ENCODE results near the gene C17orf58. TPM values are rescaled to one million over a fixed set of nuclear protein-coding genes. Genes with fewer than 3 reads are reported as not detected.

Gene C17orf58
- total and polyA plus RNA-seq, 2 of the 8 experiments (the other 6 are each of a cell fraction or from before 2014, with no cell fraction given): 22.6 to 24.1 TPM

GRCh38 chr17:67974185-67974584 lies 22.1 kb downstream of the C17orf58 start:
- H2BK5ac ChIP-seq (ENCODE audit: low read depth, low read length): peak overlapping the region; percentile 88
- H2BK12ac ChIP-seq (ENCODE audit: low read depth, low read length): peak overlapping the region; percentile 11; the same call in 1 of the 2 replicates
- H3K36me3 ChIP-seq (ENCODE audit: control insufficient read depth in 2 of 4, insufficient read depth in 4 of 4, low read length in 3 of 4): peaks cover 0 to 20% (median under 1%) of the 10 kb centered on the region in 4 experiments; a peak in 2 of 8 replicates
- no peak overlapping the region for H2AK5ac ChIP-seq (ENCODE audit: low read depth, low read length)
- H3K79me1 ChIP-seq (ENCODE audit: low read depth, low read length): no peaks in the 10 kb centered on the region
- H2BK20ac ChIP-seq (ENCODE audit: low read length): no peak overlapping the region
- 5% methylated on average over 9 of the region's 9 CpGs; no CpG with 5 or more reads in 1 of the 2 experiments for WGBS, 2 experiments (ENCODE audit: extremely low coverage in 1 of 2, insufficient coverage in 1 of 2, insufficient read length in 1 of 2, insufficient replicate concordance in 2 of 2, low coverage in 1 of 2, low lambda C conversion rate in 2 of 2, missing lambda C conversion rate in 1 of 2)
- peak overlapping the region; percentile 70 to 87 (median 78) for H3K4me3 ChIP-seq (ENCODE audit: extremely low read depth in 1 of 4, insufficient read depth in 2 of 4, low read depth in 3 of 4, low read length in 4 of 4)
- peaks cover 3 to 10% of the 10 kb centered on the region in 2 experiments; a peak in 3 of 4 replicates for H3K79me2 ChIP-seq (ENCODE audit: control insufficient read depth in 1 of 2, insufficient read depth in 2 of 2, low read length in 2 of 2)
- no peak overlapping the region for H2BK15ac ChIP-seq (ENCODE audit: low read length)
- CTCF ChIA-PET (ENCODE audit: partially characterized antibody): interaction anchor here (1.0 to 1.5 kb wide), 2 partner anchors 11 to 18 kb away, joined by 4 to 12 read pairs; no protein-coding TSS in a partner anchor
- no peak for FAIRE-seq
- no peak overlapping the region for H3K23ac ChIP-seq (ENCODE audit: insufficient read length)
- no peaks in the 10 kb centered on the region for H4K20me1 ChIP-seq (replicated peaks in 1 of 2; ENCODE audit: control insufficient read depth in 1 of 2, insufficient read depth in 2 of 2, low read length in 2 of 2)
- no peak overlapping the region for H2AFZ ChIP-seq (ENCODE audit: low read length)
- H3K9ac ChIP-seq (replicated peaks in 1 of 4; ENCODE audit: extremely low read depth in 1 of 4, low read depth in 3 of 4, low read length in 3 of 4): peak overlapping the region in 3 of 4 experiments; percentile 78 to 87 (median 80); a peak in 6 of 7 replicates
- peak overlapping the region; percentile 63 for H4K91ac ChIP-seq (replicated peaks; ENCODE audit: insufficient read length, low read length)
- H4K5ac ChIP-seq (ENCODE audit: insufficient read length, low read depth, low read length): peak overlapping the region; percentile 79
- peaks cover 0 to 7% (median 2%) of the 10 kb centered on the region in 4 experiments; a peak in 4 of 7 replicates for H3K4me1 ChIP-seq (replicated peaks in 1 of 4; ENCODE audit: control insufficient read depth in 3 of 4, insufficient read depth in 4 of 4, low read length in 3 of 4)
- peak overlapping the region; percentile 34 for H3K4ac ChIP-seq (replicated peaks; ENCODE audit: insufficient read length, low read depth, low read length)
- no peak for DNase-seq (ENCODE audit: low read depth in 1 of 2, low spot score in 2 of 2)
- peak overlapping the region; percentile 87 for H2BK120ac ChIP-seq (replicated peaks; ENCODE audit: low read depth, low read length)
- H3K56ac ChIP-seq (replicated peaks; ENCODE audit: insufficient read length, low read depth, low read length): peak overlapping the region; percentile 34
- peak overlapping the region; percentile 95 for H3K27ac ChIP-seq (ENCODE audit: low read depth, low read length)
- H3K14ac ChIP-seq (ENCODE audit: insufficient read length): no peak overlapping the region
- no peak for TF ChIP-seq ASH2L (IDR thresholded peaks at IDR 0.05; ENCODE audit: low read length)
- no peak for TF ChIP-seq TBP (IDR thresholded peaks at IDR 0.05; ENCODE audit: low read depth, low read length)
- TF ChIP-seq EP300 (IDR thresholded peaks at IDR 0.05; ENCODE audit: borderline replicate concordance in 1 of 2, low read depth in 2 of 2, low read length in 2 of 2): no peak
- no peak for TF ChIP-seq SAP30 (IDR thresholded peaks at IDR 0.05; ENCODE audit: insufficient read depth, insufficient replicate concordance, low read length)
- no peak for TF ChIP-seq SIN3A (conservative IDR thresholded peaks at IDR 0.05 in 1 of 2, IDR thresholded peaks at IDR 0.05 in 1 of 2; ENCODE audit: low read depth in 1 of 2, low read length in 2 of 2)
- no peak for TF ChIP-seq HDAC2 (IDR thresholded peaks at IDR 0.05; ENCODE audit: borderline replicate concordance in 1 of 2, low read depth in 2 of 2, low read length in 2 of 2)
- TF ChIP-seq POLR2AphosphoS5 (IDR thresholded peaks at IDR 0.05; ENCODE audit: low read depth, low read length): no peak
- TF ChIP-seq KDM5A (IDR thresholded peaks at IDR 0.05; ENCODE audit: low read length): no peak
- no peak for TF ChIP-seq CTBP2 (IDR thresholded peaks at IDR 0.05; ENCODE audit: borderline replicate concordance, insufficient read depth, insufficient read length, low read length)
- H3K23me2 ChIP-seq (ENCODE audit: low read depth, low read length): peaks cover 4% of the 10 kb centered on the region; the same call in 1 of the 2 replicates
- H3K9me3 ChIP-seq (ENCODE audit: insufficient read depth in 2 of 2, low read depth in 1 of 2, low read length in 1 of 2): no peaks in the 10 kb centered on the region
- POLR2A ChIA-PET (ENCODE audit: partially characterized antibody): interaction anchor here (0.8 to 2.9 kb wide), 16 partner anchors 12 to 144 kb away, joined by 3 to 14 read pairs (median 5); partner anchors contain the start of genes C17orf58 and KPNA2
- H3K18ac ChIP-seq (ENCODE audit: extremely low read depth, low read length): 0 out of 2 replicates have a peak overlapping the region, but pooled peaks have one; percentile 76
- H4K8ac ChIP-seq (ENCODE audit: extremely low read depth, insufficient read depth, low read length): no peak overlapping the region
- H3K4me2 ChIP-seq (ENCODE audit: insufficient read depth in 1 of 2, low read depth in 2 of 2, low read length in 2 of 2): peak overlapping the region; percentile 81 to 95
- H3K27me3 ChIP-seq (replicated peaks in 1 of 4; ENCODE audit: control insufficient read depth in 3 of 4, extremely low read depth in 1 of 4, insufficient read depth in 3 of 4, low read length in 3 of 4): no peaks in the 10 kb centered on the region

Measured in H1 (cell line).